ENCODE data around the gene ME3.

Gene ME3

GRCh38 chr11:86416494-86416893 lies 255.9 kb downstream of the ME3 start:
- DNase-seq: no peak

GRCh38 chr11:86415026-86415425 lies 257.4 kb downstream of the ME3 start:
- DNase-seq: no peak

GRCh38 chr11:86414032-86414431 lies 258.4 kb downstream of the ME3 start:
- DNase-seq: no peak

- no peak for DNase-seq
These were observed 263.6 kb downstream of the ME3 start for GRCh38 chr11:86408845-86409244.

GRCh38 chr11:86403458-86403857 lies 269.0 kb downstream of the ME3 start:
- no peak for DNase-seq

- DNase-seq: no peak
These were observed 274.3 kb downstream of the ME3 start for GRCh38 chr11:86398106-86398505.

GRCh38 chr11:86397351-86397750 lies 275.1 kb downstream of the ME3 start:
- no peak for DNase-seq

GRCh38 chr11:86396396-86396795 lies 276.0 kb downstream of the ME3 start:
- no peak for DNase-seq

GRCh38 chr11:86395061-86395551 lies 277.3 kb downstream of the ME3 start:
- no peak for DNase-seq
